Fibroblast of lung (primary cell): ENCODE results near the gene EMB.
"Not testable (repeated sequence)": the region's sequence is repeated elsewhere in the genome, so short reads cannot be mapped to it uniquely, and the experiment has no call there.

ENCODE experiments used
- CTCF ChIP-seq, 2 donors: IDR thresholded peaks in 1 of 2; conservative IDR thresholded peaks in 1 of 2; 1 replicate in 1 of 2; 2 replicates in 1 of 2; pipeline ENCODE4 v1.5.1; 2011 to 2012; ENCODE audit warnings: low read length in 2 of 2, control low read depth in 1 of 2, inconsistent platforms in 1 of 2, low read depth in 1 of 2, mild to moderate bottlenecking in 1 of 2
- EZH2 ChIP-seq: IDR thresholded peaks from 2 replicates; pipeline ENCODE4 v1.5.1; 2012; ENCODE audit warnings: low read length, control low read depth, mild to moderate bottlenecking; ENCODE audit errors: missing control alignments

- TF ChIP-seq CTCF (conservative IDR thresholded peaks at IDR 0.05 in 1 of 2, IDR thresholded peaks at IDR 0.05 in 1 of 2; ENCODE audit: low read depth in 1 of 2, low read length in 2 of 2); EZH2: not testable (repeated sequence)
Measured at GRCh38 chr5:50462579-50462978, 21.5 kb upstream of the EMB start.
